NCI-H146 (cell line): Measurements from ENCODE around the gene C6orf89.

ENCODE experiments used
- DNase-seq: peaks from one replicate; lab custom pipeline; 2025; lab: John Stamatoyannopoulos, UW

Gene C6orf89

GRCh38 chr6:36852481-36853147 is 33.1 kb upstream of the C6orf89 start:
- DNase-seq = no peak

DNA sequence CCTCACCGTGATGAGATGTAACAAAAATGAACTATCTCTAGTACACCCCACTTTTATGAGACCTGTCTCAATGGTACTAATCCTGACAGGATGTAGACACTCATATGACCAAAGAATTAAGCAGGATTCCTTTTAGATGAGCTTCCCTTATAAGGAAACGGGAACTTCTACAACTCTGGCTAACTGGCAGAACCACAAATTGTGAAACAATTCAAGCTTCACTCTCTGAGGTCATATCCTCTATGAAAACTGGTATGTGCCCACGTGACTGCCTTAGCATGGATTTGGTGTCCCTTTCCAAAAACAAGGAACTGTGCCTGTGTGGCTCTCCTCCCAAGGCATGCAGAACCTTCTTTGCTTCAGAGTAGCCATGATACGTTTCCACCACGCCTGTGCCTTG is 32.4 kb upstream of the C6orf89 start:
- DNase-seq = no peak

GRCh38 chr6:36855750-36856149 is 30.0 kb upstream of the C6orf89 start:
- no peak for DNase-seq

DNA sequence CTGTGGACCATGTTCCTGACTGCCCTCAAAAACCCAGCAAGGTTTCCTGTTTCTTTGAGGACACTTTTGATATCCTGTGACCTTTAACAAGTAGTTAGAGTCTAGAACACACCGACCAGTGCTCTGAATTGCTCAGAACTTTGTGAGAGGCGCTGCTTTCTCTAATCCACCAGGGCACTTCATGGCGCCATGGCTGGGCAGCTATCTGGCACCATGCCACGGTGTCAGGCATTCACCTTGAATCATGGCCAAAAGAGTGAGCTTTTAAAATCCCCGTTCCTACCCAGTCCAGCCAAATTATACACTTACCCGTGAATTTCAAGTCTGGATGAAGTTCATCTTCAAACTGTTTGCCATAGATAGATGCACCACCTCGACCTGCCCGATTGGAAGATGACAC is 29.5 kb upstream of the C6orf89 start:
- no peak for DNase-seq

DNA sequence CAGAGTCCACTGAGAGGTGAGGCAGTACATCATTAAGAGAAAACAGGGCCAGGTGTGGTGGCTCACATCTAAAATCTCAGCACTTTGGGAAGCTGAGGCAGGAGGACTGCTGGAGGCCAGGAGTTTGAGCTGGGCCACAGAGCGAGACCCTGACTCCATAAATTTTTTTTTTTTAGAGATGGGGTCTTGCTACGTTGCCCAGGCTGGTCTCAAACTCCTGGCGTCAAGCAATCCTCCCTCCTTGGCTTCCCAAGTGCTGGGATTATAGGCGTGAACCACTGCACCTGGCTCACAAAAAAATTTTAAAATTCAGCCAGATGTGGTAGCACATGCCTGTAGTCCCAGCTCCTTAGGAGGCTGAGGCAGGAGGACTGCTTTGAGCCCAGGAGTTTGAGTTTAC is 28.4 kb upstream of the C6orf89 start:
- no peak for DNase-seq

- no peak for DNase-seq
Measured at GRCh38 chr6:36858407-36858981, 27.3 kb upstream of the C6orf89 start.

DNA sequence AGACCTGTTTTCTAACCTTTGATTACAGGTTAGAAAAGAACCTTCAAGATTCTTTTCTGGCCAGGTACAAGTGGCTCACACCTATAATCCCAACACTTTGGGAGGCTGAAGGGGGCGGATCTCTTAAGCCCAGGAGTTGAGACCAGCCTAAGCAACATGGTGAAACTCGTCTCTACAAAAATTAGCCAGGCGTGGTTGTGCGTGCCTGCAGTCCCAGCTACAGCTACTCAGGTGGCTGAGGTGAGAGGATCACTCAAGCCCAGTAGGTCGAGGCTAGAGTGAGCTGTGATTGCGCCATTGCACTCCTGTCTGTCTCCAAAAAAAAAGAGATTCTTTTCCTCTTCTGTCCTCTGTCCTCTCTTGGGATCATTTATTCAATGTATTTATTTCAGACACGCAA is 25.6 kb upstream of the C6orf89 start:
- DNase-seq = no peak

- no peak for DNase-seq
Measured at GRCh38 chr6:36862164-36862847, 23.4 kb upstream of the C6orf89 start.

DNA sequence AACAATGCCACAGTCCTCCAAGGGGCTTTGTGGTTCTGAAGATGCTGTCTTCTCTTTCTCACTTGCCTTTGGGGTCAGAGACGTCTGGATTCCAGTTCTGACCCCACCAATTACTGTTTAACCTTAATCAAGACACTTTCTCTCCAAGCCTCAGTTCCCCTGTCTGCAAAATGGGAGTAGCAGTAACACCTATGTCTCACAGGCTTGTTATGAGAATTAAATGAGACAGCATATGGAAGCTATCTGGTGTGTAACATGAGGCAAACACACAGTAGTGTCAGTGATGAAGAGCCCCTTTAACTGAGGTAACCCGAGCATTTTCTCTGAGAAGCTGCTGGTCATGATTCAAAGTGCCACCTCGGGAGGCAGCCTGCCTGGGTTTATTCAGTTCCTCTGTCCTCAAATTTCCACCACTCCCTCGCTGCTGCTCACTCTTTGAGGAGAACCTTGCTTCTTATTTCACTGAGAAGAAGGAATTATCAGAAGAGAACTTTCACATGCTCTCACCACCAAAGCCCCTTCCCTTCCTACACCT is 22.8 kb upstream of the C6orf89 start:
- no peak for DNase-seq

GRCh38 chr6:36863670-36864540 is 21.8 kb upstream of the C6orf89 start:
- DNase-seq = peak; percentile 97

DNA sequence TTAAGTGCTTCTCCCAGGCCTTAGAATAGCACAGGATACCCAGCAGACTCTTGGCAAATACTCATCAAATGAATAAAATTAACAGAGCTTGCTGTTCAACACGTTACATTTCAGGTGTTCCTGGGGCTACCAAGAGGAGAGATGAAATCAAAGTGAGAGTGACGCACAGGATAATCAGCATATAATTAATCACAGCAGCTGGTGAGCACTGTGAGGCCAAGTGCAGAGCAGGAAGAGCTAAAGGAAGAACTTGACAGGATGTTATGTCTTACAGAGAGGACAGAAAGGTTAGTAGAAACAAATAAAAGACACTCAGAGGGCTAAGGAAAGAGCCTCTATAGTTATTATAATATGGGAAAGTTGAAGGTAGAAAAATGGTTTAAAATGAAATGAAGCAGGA is 19.9 kb upstream of the C6orf89 start:
- DNase-seq = peak; percentile 53

DNA sequence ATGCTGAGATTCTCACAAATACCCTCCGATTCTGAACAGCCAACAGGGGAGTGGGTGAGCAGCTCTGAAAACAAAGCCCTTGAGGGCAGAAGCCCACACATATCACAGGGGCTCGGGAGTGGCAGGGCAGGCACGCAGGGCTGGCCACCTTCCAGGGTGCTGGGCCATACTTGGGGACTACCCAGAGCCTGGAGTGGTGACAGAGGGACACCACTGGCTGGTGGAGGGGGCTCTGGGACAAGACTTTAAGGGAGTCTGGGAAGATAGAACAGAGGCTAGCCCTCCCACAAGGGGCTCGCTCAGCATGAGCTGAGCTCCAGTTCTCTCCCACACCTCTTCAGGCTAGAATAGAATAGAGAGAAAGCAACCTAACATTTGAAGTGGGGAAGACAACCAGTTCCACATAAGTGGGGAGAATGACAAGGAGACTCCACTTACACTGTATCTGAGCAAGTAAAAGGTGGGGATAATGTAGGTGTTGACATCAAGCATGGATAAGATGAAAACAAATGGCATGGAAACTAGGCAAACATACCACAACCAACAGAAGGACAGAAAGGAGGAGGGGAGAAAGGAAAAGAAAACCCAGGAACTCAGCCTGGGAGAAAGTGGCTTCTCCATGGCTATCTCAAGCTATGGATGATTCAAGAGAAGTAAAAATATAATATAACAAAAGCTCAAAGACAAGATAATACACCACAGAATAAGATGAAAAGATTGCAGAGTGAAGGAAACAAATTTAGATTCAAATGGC is 18.1 kb upstream of the C6orf89 start:
- DNase-seq = no peak

GRCh38 chr6:36871686-36872085 is 14.1 kb upstream of the C6orf89 start:
- DNase-seq = no peak

DNA sequence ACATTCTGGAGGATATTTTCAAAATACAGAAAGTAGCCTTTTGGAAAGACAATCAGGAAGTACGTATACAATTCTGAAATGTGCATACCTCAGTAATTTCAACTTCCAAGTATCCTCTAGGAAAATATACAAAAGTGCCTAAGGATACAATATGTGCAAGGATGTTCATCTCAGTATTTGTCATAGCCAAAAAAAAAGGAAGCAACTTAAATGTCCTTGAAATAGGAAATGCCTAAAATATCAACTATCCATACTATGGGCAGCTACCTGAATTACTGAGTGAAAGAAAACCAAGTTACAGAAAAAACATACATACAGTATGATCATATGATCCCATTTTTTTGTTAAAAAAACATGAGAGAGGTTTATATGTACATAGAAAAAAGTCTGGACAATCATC is 12.6 kb upstream of the C6orf89 start:
- no peak for DNase-seq

GRCh38 chr6:36873612-36874442 is 11.9 kb upstream of the C6orf89 start:
- DNase-seq = peak; percentile 41

- peak; percentile 95 for DNase-seq
Measured at GRCh38 chr6:36874443-36875249, 11.1 kb upstream of the C6orf89 start, which contains the start of gene PPIL1. Gene PPIL1, minus strand, starts transcription at chr6:36874803. Its CDS starts 31 bp downstream, at chr6:36874772.

DNA sequence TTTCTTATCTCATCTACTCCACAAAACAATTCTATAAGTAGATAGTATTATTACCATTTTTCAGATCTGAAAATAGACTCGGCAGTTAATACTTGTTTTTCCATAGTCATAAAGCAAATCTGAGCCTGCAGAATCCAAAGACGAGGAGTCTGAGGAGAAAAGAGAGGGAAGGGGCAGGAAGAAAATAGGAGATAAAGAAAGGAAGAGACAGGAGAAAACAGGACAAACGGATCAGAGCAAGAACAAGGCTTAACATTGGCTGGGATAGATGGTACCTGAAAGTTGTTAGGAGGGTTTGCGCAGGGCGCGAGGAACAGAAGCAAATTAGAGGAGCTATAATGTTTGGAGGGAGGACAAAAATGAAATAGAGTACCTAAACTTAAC is 10.5 kb upstream of the C6orf89 start:
- DNase-seq = no peak

- no peak for DNase-seq
Measured at GRCh38 chr6:36884610-36885009, 1.1 kb upstream of the C6orf89 start.

GRCh38 chr6:36886950-36887618 is 1.3 kb downstream of the C6orf89 start:
- DNase-seq = no peak
